Measurements from ENCODE around the gene APOBEC4. TPM values are rescaled to one million over a fixed set of nuclear protein-coding genes. Genes with fewer than 3 reads are reported as not detected.

Gene APOBEC4
- total RNA-seq, 1 donor from 2014 or later = not detected

DNA sequence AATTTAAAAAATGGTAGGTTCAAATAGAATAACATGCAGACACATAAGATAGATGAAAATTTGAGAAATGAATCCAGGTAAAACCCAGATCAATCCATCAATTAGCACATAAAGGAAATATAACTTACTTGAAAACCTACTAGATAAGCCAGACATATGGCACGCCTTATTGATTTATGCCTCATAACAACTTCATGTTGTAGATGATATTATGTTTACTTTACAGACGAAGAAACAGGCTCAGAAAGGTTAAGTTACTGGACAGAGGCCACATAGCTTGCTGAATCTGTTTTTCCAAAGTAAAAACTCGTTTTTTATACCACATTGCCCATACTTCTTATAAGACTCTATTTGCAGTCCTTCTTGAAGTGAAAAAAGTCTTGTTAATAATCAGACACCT lies 40.7 kb downstream of the APOBEC4 start:
- Mint-ChIP-seq H3K9me3 (ENCODE audit: unreplicated experiment) (no peaks in the 10 kb centered on the region), H3K36me3 (ENCODE audit: unreplicated experiment) (no peaks in the 10 kb centered on the region), H3K27me3 (ENCODE audit: unreplicated experiment) (peaks cover 2% of the 10 kb centered on the region), H3K27ac (ENCODE audit: unreplicated experiment) (no peak overlapping the region), H3K4me3 (ENCODE audit: unreplicated experiment) (no peak overlapping the region), H3K4me1 (ENCODE audit: low read depth, unreplicated experiment) (peaks cover 5% of the 10 kb centered on the region)
- no peak for DNase-seq
- TF ChIP-seq, protein P1, sequence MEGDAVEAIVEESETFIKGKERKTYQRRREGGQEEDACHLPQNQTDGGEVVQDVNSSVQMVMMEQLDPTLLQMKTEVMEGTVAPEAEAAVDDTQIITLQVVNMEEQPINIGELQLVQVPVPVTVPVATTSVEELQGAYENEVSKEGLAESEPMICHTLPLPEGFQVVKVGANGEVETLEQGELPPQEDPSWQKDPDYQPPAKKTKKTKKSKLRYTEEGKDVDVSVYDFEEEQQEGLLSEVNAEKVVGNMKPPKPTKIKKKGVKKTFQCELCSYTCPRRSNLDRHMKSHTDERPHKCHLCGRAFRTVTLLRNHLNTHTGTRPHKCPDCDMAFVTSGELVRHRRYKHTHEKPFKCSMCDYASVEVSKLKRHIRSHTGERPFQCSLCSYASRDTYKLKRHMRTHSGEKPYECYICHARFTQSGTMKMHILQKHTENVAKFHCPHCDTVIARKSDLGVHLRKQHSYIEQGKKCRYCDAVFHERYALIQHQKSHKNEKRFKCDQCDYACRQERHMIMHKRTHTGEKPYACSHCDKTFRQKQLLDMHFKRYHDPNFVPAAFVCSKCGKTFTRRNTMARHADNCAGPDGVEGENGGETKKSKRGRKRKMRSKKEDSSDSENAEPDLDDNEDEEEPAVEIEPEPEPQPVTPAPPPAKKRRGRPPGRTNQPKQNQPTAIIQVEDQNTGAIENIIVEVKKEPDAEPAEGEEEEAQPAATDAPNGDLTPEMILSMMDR (IDR thresholded peaks at IDR 0.05; ENCODE audit: partially characterized antibody, unreplicated experiment) = no peak

DNA sequence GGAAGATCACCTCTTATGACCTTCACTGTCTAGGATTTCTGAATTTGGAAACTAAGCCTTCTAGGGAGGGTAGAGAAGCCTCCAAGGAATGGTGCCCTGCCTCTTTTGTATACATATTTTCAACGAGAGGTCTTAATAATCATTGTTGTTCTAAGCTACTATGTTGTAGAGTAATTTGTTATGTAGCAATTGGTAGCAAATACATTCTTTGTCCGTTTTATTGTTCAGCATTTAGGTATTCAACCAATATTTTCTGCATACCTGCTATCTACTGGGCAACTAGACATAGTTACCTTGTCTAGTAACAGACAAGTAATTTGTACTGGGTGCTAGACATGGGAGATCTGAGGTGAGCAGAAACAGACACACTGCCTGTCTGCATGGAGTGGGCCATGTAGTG lies 42.1 kb downstream of the APOBEC4 start:
- Mint-ChIP-seq H3K36me3 (ENCODE audit: unreplicated experiment) (no peaks in the 10 kb centered on the region), H3K4me1 (ENCODE audit: low read depth, unreplicated experiment) (no peaks in the 10 kb centered on the region), H3K27ac (ENCODE audit: unreplicated experiment) (no peak overlapping the region), H3K27me3 (ENCODE audit: unreplicated experiment) (no peaks in the 10 kb centered on the region), H3K4me3 (ENCODE audit: unreplicated experiment) (no peak overlapping the region), H3K9me3 (ENCODE audit: unreplicated experiment) (no peaks in the 10 kb centered on the region)
- no peak for DNase-seq
- TF ChIP-seq, protein P1 (IDR thresholded peaks at IDR 0.05; ENCODE audit: partially characterized antibody, unreplicated experiment) = no peak

DNA sequence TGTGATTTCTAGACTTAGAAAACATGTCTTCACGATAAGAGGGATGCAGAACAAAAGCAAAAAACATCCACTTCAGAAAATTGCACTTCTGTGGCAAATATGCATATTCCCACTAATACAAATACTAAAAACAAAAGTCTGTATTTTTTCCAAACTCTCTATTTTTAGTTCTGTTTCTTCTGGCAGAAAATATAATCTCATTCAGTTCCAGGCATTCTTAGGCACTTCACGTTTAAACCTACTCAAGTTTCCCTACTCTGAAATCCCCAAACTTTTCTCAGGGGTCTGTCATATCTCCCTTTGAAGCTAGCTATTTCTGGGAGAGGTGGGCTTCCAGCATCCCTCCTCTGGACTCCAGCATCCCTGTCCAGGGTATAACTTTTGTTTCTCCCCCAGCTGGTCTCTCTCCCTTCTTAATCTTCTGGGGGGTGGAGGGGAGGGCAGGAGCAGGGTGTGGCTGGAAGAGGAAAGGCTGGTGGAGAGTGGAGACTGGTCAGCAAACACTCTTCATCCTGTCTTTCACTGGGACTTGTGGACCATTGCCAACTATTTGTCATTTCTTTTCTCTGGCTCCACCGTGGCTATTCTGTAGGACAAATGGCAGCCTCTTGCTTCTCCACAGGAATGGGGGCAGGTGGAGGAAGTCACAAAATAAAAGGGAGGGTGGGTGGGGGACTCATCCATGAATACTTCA lies 43.2 kb downstream of the APOBEC4 start:
- H3K4me3 Mint-ChIP-seq (ENCODE audit: unreplicated experiment) = no peak overlapping the region
- no peaks in the 10 kb centered on the region for H3K36me3 Mint-ChIP-seq (ENCODE audit: unreplicated experiment)
- H3K27ac Mint-ChIP-seq (ENCODE audit: unreplicated experiment) = no peak overlapping the region
- no peaks in the 10 kb centered on the region for H3K4me1 Mint-ChIP-seq (ENCODE audit: low read depth, unreplicated experiment)
- H3K27me3 Mint-ChIP-seq (ENCODE audit: unreplicated experiment) = no peaks in the 10 kb centered on the region
- TF ChIP-seq, protein P1 (IDR thresholded peaks at IDR 0.05; ENCODE audit: partially characterized antibody, unreplicated experiment) = no peak
- no peak for DNase-seq
- no peaks in the 10 kb centered on the region for H3K9me3 Mint-ChIP-seq (ENCODE audit: unreplicated experiment)

DNA sequence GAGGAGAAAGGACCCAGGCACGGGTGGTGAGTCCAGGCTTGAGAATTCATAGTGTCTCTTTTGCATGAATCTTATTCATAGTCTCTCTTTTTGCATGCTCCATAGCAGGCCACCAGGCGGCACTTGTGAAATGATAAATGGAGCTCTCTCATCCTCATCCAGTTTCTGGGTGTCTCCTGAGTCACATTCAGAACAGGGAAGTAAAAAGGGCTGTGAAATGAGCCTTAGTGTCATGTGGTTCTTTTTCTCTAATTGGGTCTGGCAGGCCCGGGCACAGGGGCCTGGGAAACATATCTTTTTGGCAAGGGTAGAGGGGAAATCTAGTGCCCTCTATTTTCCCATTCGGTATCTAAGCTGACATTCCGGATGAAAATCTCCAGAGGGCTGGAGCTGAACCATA lies 43.8 kb downstream of the APOBEC4 start:
- Mint-ChIP-seq H3K9me3 (ENCODE audit: unreplicated experiment) (no peaks in the 10 kb centered on the region), H3K4me3 (ENCODE audit: unreplicated experiment) (no peak overlapping the region), H3K4me1 (ENCODE audit: low read depth, unreplicated experiment) (no peaks in the 10 kb centered on the region), H3K36me3 (ENCODE audit: unreplicated experiment) (no peaks in the 10 kb centered on the region), H3K27me3 (ENCODE audit: unreplicated experiment) (peaks cover under 1% of the 10 kb centered on the region), H3K27ac (ENCODE audit: unreplicated experiment) (no peak overlapping the region)
- no peak for DNase-seq
- TF ChIP-seq, protein P1 (IDR thresholded peaks at IDR 0.05; ENCODE audit: partially characterized antibody, unreplicated experiment) = peak; percentile 19

DNA sequence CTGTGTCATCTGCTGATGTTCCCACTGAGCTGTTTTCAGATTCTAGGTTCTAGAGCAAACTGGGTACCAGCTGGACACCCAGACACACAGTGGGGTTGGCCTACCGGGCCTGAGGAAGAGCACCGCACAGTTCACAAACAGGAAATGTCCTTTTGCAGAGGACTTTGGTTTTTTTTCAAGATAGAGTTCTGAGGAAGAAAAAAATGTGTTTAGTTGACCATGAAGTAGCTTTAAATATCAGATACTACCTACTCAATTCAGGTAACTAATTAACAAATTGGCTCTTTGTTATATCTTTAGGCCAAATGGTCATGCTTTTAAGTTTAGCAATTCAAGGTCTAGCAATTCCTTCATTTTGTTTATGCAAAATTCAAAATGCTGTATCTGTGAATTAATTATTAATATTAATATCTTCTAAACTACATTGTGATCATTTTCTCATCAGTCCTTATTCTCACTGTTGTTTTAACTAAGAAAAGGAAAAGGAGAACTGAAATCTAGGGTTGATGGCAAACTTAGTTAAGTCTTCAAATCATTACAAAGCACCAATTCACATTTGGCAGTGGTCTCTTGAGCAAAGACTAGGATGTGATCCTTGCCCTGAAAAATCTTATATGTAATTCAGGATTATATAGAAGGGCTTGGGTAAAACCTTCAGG lies 45.7 kb downstream of the APOBEC4 start:
- no peak overlapping the region for H3K4me3 Mint-ChIP-seq (ENCODE audit: unreplicated experiment)
- H3K36me3 Mint-ChIP-seq (ENCODE audit: unreplicated experiment) = no peaks in the 10 kb centered on the region
- DNase-seq = no peak
- H3K27ac Mint-ChIP-seq (ENCODE audit: unreplicated experiment) = no peak overlapping the region
- no peaks in the 10 kb centered on the region for H3K4me1 Mint-ChIP-seq (ENCODE audit: low read depth, unreplicated experiment)
- TF ChIP-seq, protein P1 (IDR thresholded peaks at IDR 0.05; ENCODE audit: partially characterized antibody, unreplicated experiment) = no peak
- H3K27me3 Mint-ChIP-seq (ENCODE audit: unreplicated experiment) = peaks cover 3% of the 10 kb centered on the region
- H3K9me3 Mint-ChIP-seq (ENCODE audit: unreplicated experiment) = no peaks in the 10 kb centered on the region
